Measurements from ENCODE around the gene OR9A2. TPM values are rescaled to one million over a fixed set of nuclear protein-coding genes. Genes with fewer than 3 reads are reported as not detected.
"Not testable (repeated sequence)": the region's sequence is repeated elsewhere in the genome, so short reads cannot be mapped to it uniquely, and the experiment has no call there.

OR9A2 gene
- total RNA-seq, 1 donor from 2014 or later = not detected

GRCh38 chr7:142999793-143000192 lies 27.1 kb downstream of the OR9A2 start:
- TF ChIP-seq CTCF (IDR thresholded peaks at IDR 0.05) = no peak
- intact Hi-C loops (cut with DNase I) = no loop called here
- Histone ChIP-seq H3K4me1 (peaks cover 5% of the 10 kb centered on the region), H3K27ac (no peak overlapping the region), H3K36me3 (no peaks in the 10 kb centered on the region), H3K9me3 (no peaks in the 10 kb centered on the region), H3K27me3 (ENCODE audit: low read depth) (no peaks in the 10 kb centered on the region), H3K4me3 (no peak overlapping the region)
- DNase-seq = no peak
- ATAC-seq = no peak

GRCh38 chr7:142998966-142999365 lies 28.0 kb downstream of the OR9A2 start:
- no peaks in the 10 kb centered on the region for H3K27me3 ChIP-seq (ENCODE audit: low read depth)
- TF ChIP-seq CTCF (IDR thresholded peaks at IDR 0.05) = no peak
- H3K9me3 ChIP-seq = no peaks in the 10 kb centered on the region
- H3K4me1 ChIP-seq = peaks cover 5% of the 10 kb centered on the region
- no peaks in the 10 kb centered on the region for H3K36me3 ChIP-seq
- intact Hi-C loops (cut with DNase I) = no loop called here
- ATAC-seq (no peak), DNase-seq (no peak)
- H3K27ac ChIP-seq = no peak overlapping the region
- no peak overlapping the region for H3K4me3 ChIP-seq

- H3K36me3 ChIP-seq = no peaks in the 10 kb centered on the region
- no peaks in the 10 kb centered on the region for H3K4me1 ChIP-seq
- no peaks in the 10 kb centered on the region for H3K9me3 ChIP-seq
- no peak overlapping the region for H3K27ac ChIP-seq
- intact Hi-C loops (cut with DNase I) = no loop called here
- no peak for DNase-seq
- H3K27me3 ChIP-seq (ENCODE audit: low read depth) = no peaks in the 10 kb centered on the region
- H3K4me3 ChIP-seq = no peak overlapping the region
- no peak for ATAC-seq
- no peak for TF ChIP-seq CTCF (IDR thresholded peaks at IDR 0.05)
These were observed 29.4 kb downstream of the OR9A2 start for GRCh38 chr7:142997456-142997989.

GRCh38 chr7:142992427-142992826 lies 34.5 kb downstream of the OR9A2 start:
- Histone ChIP-seq H3K27me3 (ENCODE audit: low read depth) (no peaks in the 10 kb centered on the region), H3K27ac (no peak overlapping the region), H3K4me1 (no peaks in the 10 kb centered on the region), H3K36me3 (no peaks in the 10 kb centered on the region), H3K4me3 (no peak overlapping the region), H3K9me3 (no peaks in the 10 kb centered on the region)
- no peak for DNase-seq
- intact Hi-C loops (cut with DNase I) = no loop called here
- no peak for TF ChIP-seq CTCF (IDR thresholded peaks at IDR 0.05)
- no peak for ATAC-seq

GRCh38 chr7:142984297-142984696 lies 42.6 kb downstream of the OR9A2 start:
- H3K27ac ChIP-seq = no peak overlapping the region
- no peaks in the 10 kb centered on the region for H3K4me1 ChIP-seq
- no peak for ATAC-seq
- TF ChIP-seq CTCF (IDR thresholded peaks at IDR 0.05) = no peak
- DNase-seq = no peak
- H3K9me3 ChIP-seq = no peaks in the 10 kb centered on the region
- H3K4me3 ChIP-seq = no peak overlapping the region
- no peaks in the 10 kb centered on the region for H3K27me3 ChIP-seq (ENCODE audit: low read depth)
- no peaks in the 10 kb centered on the region for H3K36me3 ChIP-seq
- intact Hi-C loops (cut with DNase I) = no loop called here

GRCh38 chr7:142983825-142984224 lies 43.1 kb downstream of the OR9A2 start:
- H3K9me3 ChIP-seq = no peaks in the 10 kb centered on the region
- DNase-seq (no peak), ATAC-seq (peak in 1 of 2 donors; percentile 32)
- H3K4me1 ChIP-seq = no peaks in the 10 kb centered on the region
- intact Hi-C loops (cut with DNase I) = no loop called here
- no peaks in the 10 kb centered on the region for H3K27me3 ChIP-seq (ENCODE audit: low read depth)
- no peak overlapping the region for H3K4me3 ChIP-seq
- TF ChIP-seq CTCF (IDR thresholded peaks at IDR 0.05) = no peak
- H3K36me3 ChIP-seq = no peaks in the 10 kb centered on the region
- H3K27ac ChIP-seq = no peak overlapping the region

- H3K27ac ChIP-seq; H3K4me1 ChIP-seq; DNase-seq; intact Hi-C loops (cut with DNase I); H3K36me3 ChIP-seq; H3K27me3 ChIP-seq (ENCODE audit: low read depth); H3K4me3 ChIP-seq; ATAC-seq; H3K9me3 ChIP-seq: not testable (repeated sequence)
These were observed 48.5 kb downstream of the OR9A2 start for GRCh38 chr7:142978402-142978801.
